H9 (cell line): Measurements from ENCODE around the gene IQCF2. TPM values are rescaled to one million over a fixed set of nuclear protein-coding genes. Genes with fewer than 3 reads are reported as not detected.

Experiments used
- DNase-seq: peaks from one replicate; pipeline ENCODE4 v3.0.0-alpha.2; 2017
- H2AFZ ChIP-seq: one replicate; pipeline ENCODE4 v1.6.1; 2013; ENCODE audit warnings: mild to moderate bottlenecking, low read length, control low read depth, moderate library complexity
- H2AK5ac ChIP-seq: 2 replicates; pipeline ENCODE4 v1.6.1; 2013; ENCODE audit warnings: low read length, control low read depth, mixed read lengths; ENCODE audit not compliant: insufficient read length
- H2BK120ac ChIP-seq: one replicate; pipeline ENCODE4 v1.6.1; 2013; ENCODE audit warnings: low read depth, mild to moderate bottlenecking, low read length, control low read depth, inconsistent platforms; ENCODE audit not compliant: poor library complexity, severe bottlenecking
- H2BK12ac ChIP-seq: 2 replicates; pipeline ENCODE4 v1.6.1; 2013; ENCODE audit warnings: low read length, control low read depth, mixed read lengths, low read depth; ENCODE audit not compliant: insufficient read length
- H2BK15ac ChIP-seq: 2 replicates; pipeline ENCODE4 v1.6.1; 2013; ENCODE audit warnings: low read depth, low read length, control low read depth
- H2BK20ac ChIP-seq: one replicate; pipeline ENCODE4 v1.6.1; 2013; ENCODE audit warnings: low read depth, mild to moderate bottlenecking, low read length, control low read depth, inconsistent platforms; ENCODE audit not compliant: poor library complexity, severe bottlenecking
- H2BK5ac ChIP-seq: 2 replicates; pipeline ENCODE4 v1.6.1; 2013; ENCODE audit warnings: low read length, control low read depth, mixed read lengths; ENCODE audit not compliant: insufficient read length
- H3K14ac ChIP-seq: 2 replicates; pipeline ENCODE4 v1.6.1; 2013; ENCODE audit warnings: low read length, control low read depth; ENCODE audit not compliant: insufficient read depth
- H3K18ac ChIP-seq: 2 replicates; pipeline ENCODE4 v1.6.1; 2013; ENCODE audit warnings: low read depth, mild to moderate bottlenecking, mixed read lengths, low read length, control low read depth; ENCODE audit not compliant: insufficient read length
- H3K23ac ChIP-seq: 2 replicates; pipeline ENCODE4 v1.6.1; 2013; ENCODE audit warnings: low read length, control low read depth, mixed read lengths, low read depth; ENCODE audit not compliant: insufficient read length
- H3K23me2 ChIP-seq: 2 replicates; pipeline ENCODE4 v1.6.1; 2013; ENCODE audit warnings: low read depth, mild to moderate bottlenecking, mixed read lengths, low read length, control low read depth; ENCODE audit not compliant: insufficient read length, poor library complexity, severe bottlenecking
- H3K27ac ChIP-seq: 2 replicates; pipeline ENCODE4 v1.5.1; 2013; ENCODE audit warnings: low read length, control low read depth, mixed read lengths, low read depth; ENCODE audit not compliant: insufficient read length
- H3K27me3 ChIP-seq: 2 replicates; pipeline ENCODE4 v1.6.1; 2013; ENCODE audit warnings: low read length, control low read depth, inconsistent platforms; ENCODE audit not compliant: insufficient read depth
- H3K4ac ChIP-seq: 2 replicates; pipeline ENCODE4 v1.6.1; 2013; ENCODE audit warnings: low read depth, mild to moderate bottlenecking, control low read depth, inconsistent platforms, low read length, moderate library complexity
- H3K4me1 ChIP-seq: 2 replicates; pipeline ENCODE4 v1.6.1; 2013; ENCODE audit warnings: low read length, control low read depth, inconsistent platforms; ENCODE audit not compliant: insufficient read depth
- H3K4me2 ChIP-seq: 2 replicates; pipeline ENCODE4 v1.6.1; 2013; ENCODE audit warnings: low read length, control low read depth, mixed read lengths; ENCODE audit not compliant: insufficient read length, insufficient read depth
- H3K56ac ChIP-seq: 2 replicates; pipeline ENCODE4 v1.6.1; 2013; ENCODE audit warnings: low read depth, mild to moderate bottlenecking, mixed read lengths, low read length, control low read depth; ENCODE audit not compliant: insufficient read length
- H3K79me1 ChIP-seq: 2 replicates; pipeline ENCODE4 v1.6.1; 2013; ENCODE audit warnings: low read depth, mild to moderate bottlenecking, moderate library complexity, low read length, control low read depth, inconsistent platforms; ENCODE audit not compliant: insufficient read depth, poor library complexity, severe bottlenecking
- H3K79me2 ChIP-seq: 2 replicates; pipeline ENCODE4 v1.6.1; 2013; ENCODE audit warnings: low read length, control low read depth, inconsistent platforms; ENCODE audit not compliant: insufficient read depth
- H3K9ac ChIP-seq: 2 replicates; pipeline ENCODE4 v1.6.1; 2013; ENCODE audit warnings: low read length, control low read depth, mixed read lengths; ENCODE audit not compliant: insufficient read length; ENCODE audit errors: extremely low read depth
- H3K9me3 ChIP-seq: one replicate; pipeline ENCODE4 v1.6.1; 2013; ENCODE audit warnings: low read depth, low read length, inconsistent platforms; ENCODE audit not compliant: control insufficient read depth
- H3T11ph ChIP-seq: one replicate; pipeline ENCODE4 v1.6.1; 2013; ENCODE audit warnings: mild to moderate bottlenecking, low read length, control low read depth, inconsistent platforms
- H4K20me1 ChIP-seq: one replicate; pipeline ENCODE4 v1.6.1; 2013; ENCODE audit not compliant: control insufficient read depth, insufficient read length, insufficient read depth
- H4K5ac ChIP-seq: 2 replicates; pipeline ENCODE4 v1.6.1; 2013; ENCODE audit warnings: low read depth, mild to moderate bottlenecking, mixed read lengths, low read length, control low read depth; ENCODE audit not compliant: insufficient read length
- H4K8ac ChIP-seq: replicated peaks from 2 replicates; pipeline ENCODE4 v1.6.1; 2013; ENCODE audit warnings: low read length, control low read depth, mixed read lengths, low read depth; ENCODE audit not compliant: insufficient read length
- H4K91ac ChIP-seq: 2 replicates; pipeline ENCODE4 v1.6.1; 2013; ENCODE audit warnings: low read depth, mild to moderate bottlenecking, moderate library complexity, mixed read lengths, low read length, control low read depth; ENCODE audit not compliant: insufficient read length
- H3K27ac Mint-ChIP-seq, 3 experiments: 2 replicates in 2 of 3; 3 replicates in 1 of 3; pipeline ENCODE4 v1.8.0; 2020 to 2021; ENCODE audit warnings: mixed read lengths in 3 of 3, mild to moderate bottlenecking in 1 of 3, moderate library complexity in 1 of 3
- H3K27me3 Mint-ChIP-seq: 2 replicates; pipeline ENCODE4 v1.8.0; 2021; ENCODE audit warnings: low read depth, mild to moderate bottlenecking, moderate library complexity, mixed read lengths
- H3K36me3 Mint-ChIP-seq, 3 experiments: 2 replicates in 2 of 3; 3 replicates in 1 of 3; pipeline ENCODE4 v1.8.0; 2020 to 2021; ENCODE audit warnings: low read depth in 3 of 3, mixed read lengths in 3 of 3; ENCODE audit not compliant: insufficient read depth in 1 of 3
- H3K4me1 Mint-ChIP-seq, 2 experiments: 2 replicates each; pipeline ENCODE4 v1.8.0; 2020; ENCODE audit warnings: mixed read lengths in 2 of 2
- H3K4me3 Mint-ChIP-seq, 2 experiments: 2 replicates in 1 of 2; 3 replicates in 1 of 2; pipeline ENCODE4 v1.8.0; 2020 to 2021; ENCODE audit warnings: mild to moderate bottlenecking in 2 of 2, mixed read lengths in 2 of 2, moderate library complexity in 1 of 2
- H3K9me3 Mint-ChIP-seq, 2 experiments: 2 replicates in 1 of 2; 3 replicates in 1 of 2; pipeline ENCODE4 v1.8.0; 2020; ENCODE audit warnings: mild to moderate bottlenecking in 2 of 2, mixed read lengths in 2 of 2, moderate library complexity in 1 of 2
- CTCF ChIP-seq: fragments of 200-600 bp; sonication (generic); conservative IDR thresholded peaks from 3 replicates; pipeline ENCODE4 v1.8.0; 2021; ENCODE audit warnings: antibody characterized with exemption, mild to moderate bottlenecking
- whole genome bisulfite sequencing: extraction: QIAGEN DNeasy Blood & Tissue Kit; methylation state at CpG from one replicate; pipeline ENCODE4 v1.1.7; 2013; ENCODE audit warnings: missing lambda C conversion rate, low lambda C conversion rate, mixed read lengths; ENCODE audit not compliant: insufficient read length; ENCODE audit errors: extremely low coverage; 5-methylcytosine and 5-hydroxymethylcytosine counted together
- long read RNA-seq: library from polyadenylated mRNA; unstranded; transcript quantifications from one replicate; pipeline ENCODE4 v2.0.0, GENCODE V29; 2020
- total RNA-seq: library from RNA; stranded (reverse); gene quantifications from 2 replicates; pipeline ENCODE4 v1.2.1, GENCODE V29; 2021

Gene IQCF2
- total RNA-seq: not detected in 2 replicates
- long read RNA-seq: 0 reads

GRCh38 chr3:51860703-51861665, at the start of gene IQCF2:
IQCF2 (plus strand) TSS chr3:51861615; CDS start chr3:51861667, 52 bp downstream.
- H3K27me3 ChIP-seq: no peaks in the 10 kb centered on the region
- H2AFZ ChIP-seq: no peak within 1 kb of the TSS
- no peaks in the 10 kb centered on the region for H4K20me1 ChIP-seq
- H3K9me3 Mint-ChIP-seq: peaks cover 17 to 21% of the 10 kb centered on the region in 2 experiments
- no peaks in the 10 kb centered on the region for H3K79me1 ChIP-seq
- no peak for DNase-seq
- no peak within 1 kb of the TSS for H3K27ac ChIP-seq
- H3K4me3 Mint-ChIP-seq: no peak within 1 kb of the TSS; a peak in 1 of 5 replicates
- H3K36me3 Mint-ChIP-seq: peaks cover 9 to 18% (median 12%) of the 10 kb centered on the region in 3 experiments
- H2BK120ac ChIP-seq: no peak within 1 kb of the TSS
- no peak within 1 kb of the TSS for H2BK12ac ChIP-seq
- no peak within 1 kb of the TSS for H3T11ph ChIP-seq
- H3K23ac ChIP-seq: no peak within 1 kb of the TSS
- no peaks in the 10 kb centered on the region for H3K23me2 ChIP-seq
- no peak within 1 kb of the TSS for H4K8ac ChIP-seq
- H4K5ac ChIP-seq: no peak within 1 kb of the TSS
- no peak for TF ChIP-seq CTCF
- no peak within 1 kb of the TSS for H2BK5ac ChIP-seq
- no peak within 1 kb of the TSS for H3K56ac ChIP-seq
- no peak within 1 kb of the TSS for H3K14ac ChIP-seq
- no peak within 1 kb of the TSS for H4K91ac ChIP-seq
- H3K4ac ChIP-seq: no peak within 1 kb of the TSS
- H2BK15ac ChIP-seq: no peak within 1 kb of the TSS
- no peak within 1 kb of the TSS for H3K9ac ChIP-seq
- no peak within 1 kb of the TSS for H3K4me2 ChIP-seq
- H3K4me1 ChIP-seq: no peaks in the 10 kb centered on the region
- no peak within 1 kb of the TSS for H3K27ac Mint-ChIP-seq
- H3K79me2 ChIP-seq: no peaks in the 10 kb centered on the region
- no peak within 1 kb of the TSS for H2AK5ac ChIP-seq
- no CpG with 5 or more reads among the region's 7 CpGs for WGBS
- H3K27me3 Mint-ChIP-seq: peaks cover 2% of the 10 kb centered on the region; the same call in 1 of the 2 replicates
- no peaks in the 10 kb centered on the region for H3K9me3 ChIP-seq
- no peak within 1 kb of the TSS for H3K18ac ChIP-seq
- peaks cover 0 to 4% of the 10 kb centered on the region in 2 experiments; a peak in 2 of 4 replicates for H3K4me1 Mint-ChIP-seq
- H2BK20ac ChIP-seq: no peak within 1 kb of the TSS
